ENCODE results near the gene ARIH2. TPM values are rescaled to one million over a fixed set of nuclear protein-coding genes. Genes with fewer than 3 reads are reported as not detected.

The ARIH2 gene
- total RNA-seq, 1 donor from 2014 or later, result 112 TPM

DNA sequence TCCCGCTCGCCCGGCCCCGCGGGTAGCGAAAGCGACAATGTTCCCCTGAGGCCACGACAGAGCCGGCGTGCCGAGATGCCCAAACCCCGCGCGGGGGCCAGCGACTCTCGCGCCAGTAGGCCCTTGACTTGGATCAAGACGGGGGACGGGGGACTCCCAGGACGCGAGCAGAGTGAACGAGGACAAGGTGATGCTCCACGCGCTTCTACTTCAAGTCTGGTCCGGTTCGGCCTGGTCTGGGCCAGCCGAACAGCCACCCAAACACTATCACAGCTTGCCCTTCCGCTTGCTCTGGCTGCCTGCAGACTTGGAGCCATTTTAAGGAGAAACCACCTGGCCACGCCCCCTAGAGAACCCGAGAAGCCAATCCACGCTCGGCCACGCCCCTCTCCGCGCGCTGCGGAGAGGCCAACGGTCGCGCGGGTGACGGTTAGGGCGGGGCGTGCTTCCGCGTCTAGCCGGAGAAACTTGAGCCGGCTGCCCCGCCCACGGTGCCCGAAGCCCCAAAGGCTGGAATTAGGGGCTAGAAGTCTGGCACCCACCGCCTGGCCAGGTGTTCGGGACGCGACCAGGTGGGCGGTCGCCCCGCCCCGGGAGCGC lies 102.7 kb downstream of the ARIH2 start:
- H3K9me3 Mint-ChIP-seq, result no peaks in the 10 kb centered on the region
- CTCF ChIA-PET, result interaction anchor here (1.2 to 3.6 kb wide), 8 partner anchors 8 to 73 kb away, joined by 3 to 30 read pairs (median 6); partner anchors contain the start of genes IMPDH2, P4HTM, QRICH1 and WDR6
- POLR2A ChIA-PET, result interaction anchor here (0.6 to 14.9 kb wide), 30 partner anchors 8 to 919 kb away, joined by 3 to 372 read pairs (median 4); partner anchors contain the start of genes ARIH2, DAG1, IMPDH2 and IP6K2
- ATAC-seq (ENCODE audit: low read depth), result peak; percentile 69
- TF ChIP-seq, protein P1, sequence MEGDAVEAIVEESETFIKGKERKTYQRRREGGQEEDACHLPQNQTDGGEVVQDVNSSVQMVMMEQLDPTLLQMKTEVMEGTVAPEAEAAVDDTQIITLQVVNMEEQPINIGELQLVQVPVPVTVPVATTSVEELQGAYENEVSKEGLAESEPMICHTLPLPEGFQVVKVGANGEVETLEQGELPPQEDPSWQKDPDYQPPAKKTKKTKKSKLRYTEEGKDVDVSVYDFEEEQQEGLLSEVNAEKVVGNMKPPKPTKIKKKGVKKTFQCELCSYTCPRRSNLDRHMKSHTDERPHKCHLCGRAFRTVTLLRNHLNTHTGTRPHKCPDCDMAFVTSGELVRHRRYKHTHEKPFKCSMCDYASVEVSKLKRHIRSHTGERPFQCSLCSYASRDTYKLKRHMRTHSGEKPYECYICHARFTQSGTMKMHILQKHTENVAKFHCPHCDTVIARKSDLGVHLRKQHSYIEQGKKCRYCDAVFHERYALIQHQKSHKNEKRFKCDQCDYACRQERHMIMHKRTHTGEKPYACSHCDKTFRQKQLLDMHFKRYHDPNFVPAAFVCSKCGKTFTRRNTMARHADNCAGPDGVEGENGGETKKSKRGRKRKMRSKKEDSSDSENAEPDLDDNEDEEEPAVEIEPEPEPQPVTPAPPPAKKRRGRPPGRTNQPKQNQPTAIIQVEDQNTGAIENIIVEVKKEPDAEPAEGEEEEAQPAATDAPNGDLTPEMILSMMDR (IDR thresholded peaks at IDR 0.05), result no peak
- H3K4me1 Mint-ChIP-seq, result peaks cover 59% of the 10 kb centered on the region
- intact Hi-C loops (cut with micrococcal nuclease), result loop anchor here (1.0 to 10.0 kb wide), 10 partner anchors 8 to 1273 kb away; partner anchors contain the start of genes ARIH2, DAG1, HYAL3 and IFRD2
- H3K27ac Mint-ChIP-seq, result peak overlapping the region; percentile 97
- H3K4me3 Mint-ChIP-seq, result peak overlapping the region; percentile 94
- no peaks in the 10 kb centered on the region for H3K27me3 Mint-ChIP-seq
- DNase-seq, result peak; percentile 98
- H3K36me3 Mint-ChIP-seq (ENCODE audit: low read depth), result peaks cover 44% of the 10 kb centered on the region

DNA sequence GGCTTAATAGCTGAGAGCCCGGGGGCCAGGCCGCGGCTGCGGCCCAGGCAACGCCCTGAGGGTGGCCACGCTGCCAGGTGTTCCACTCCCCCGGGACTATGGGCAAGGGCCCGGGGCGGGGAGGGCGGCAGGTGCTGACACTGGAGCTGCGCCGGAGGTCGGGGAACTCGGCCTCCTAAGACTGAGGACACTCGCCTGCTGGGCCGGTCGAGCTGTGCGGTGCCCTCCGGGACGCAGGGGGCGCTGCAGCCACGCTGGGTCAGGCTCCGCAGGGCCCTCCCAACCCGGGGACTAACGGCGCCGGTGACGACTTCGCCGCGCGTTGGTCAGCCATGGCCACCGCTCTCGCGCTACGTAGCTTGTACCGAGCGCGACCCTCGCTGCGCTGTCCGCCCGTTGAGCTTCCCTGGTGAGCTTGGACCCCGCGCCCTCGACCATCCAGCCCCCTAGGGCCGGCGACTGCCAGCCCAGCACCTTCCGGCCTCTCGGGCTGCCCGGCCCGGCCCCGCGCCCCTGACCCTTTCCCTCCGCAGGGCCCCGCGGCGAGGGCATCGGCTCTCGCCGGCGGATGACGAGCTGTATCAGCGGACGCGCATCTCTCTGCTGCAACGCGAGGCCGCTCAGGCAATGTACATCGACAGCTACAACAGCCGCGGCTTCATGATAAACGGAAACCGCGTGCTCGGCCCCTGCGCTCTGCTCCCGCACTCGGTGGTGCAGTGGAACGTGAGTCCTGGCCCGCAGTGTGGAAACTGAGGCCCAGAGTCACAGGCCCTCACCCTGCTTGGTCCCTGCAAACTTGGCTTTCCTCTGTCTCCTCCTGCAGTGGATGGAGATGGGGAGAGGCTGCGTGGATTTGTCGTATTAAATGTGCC lies 103.4 kb downstream of the ARIH2 start, which contains the start of gene NDUFAF3:
NDUFAF3 (plus strand) TSS at position 309 of the 875 bp plus-strand sequence; CDS start at position 333, 24 bp downstream.
- no peaks in the 10 kb centered on the region for H3K27me3 Mint-ChIP-seq
- intact Hi-C loops (cut with micrococcal nuclease), result loop anchor here (1.0 to 10.0 kb wide), 11 partner anchors 7 to 1273 kb away; partner anchors contain the start of genes ARIH2, DAG1, HYAL3 and IFRD2
- ChIA-PET POLR2A (interaction anchor here (0.5 to 14.9 kb wide), 33 partner anchors 7 to 1207 kb away, joined by 3 to 372 read pairs (median 5); partner anchors contain the start of genes ARIH2, DAG1, IMPDH2 and IP6K2), CTCF (interaction anchor here (1.0 to 3.6 kb wide), 9 partner anchors 7 to 72 kb away, joined by 3 to 30 read pairs (median 6); partner anchors contain the start of genes IMPDH2, P4HTM, QRICH1 and WDR6)
- peak within 1 kb of the TSS; percentile 94 for H3K4me3 Mint-ChIP-seq
- DNase-seq (peak; percentile 94), ATAC-seq (ENCODE audit: low read depth) (peak; percentile 67)
- TF ChIP-seq, protein P1 (IDR thresholded peaks at IDR 0.05), result peak; percentile 39
- H3K4me1 Mint-ChIP-seq, result peaks cover 66% of the 10 kb centered on the region
- H3K9me3 Mint-ChIP-seq, result no peaks in the 10 kb centered on the region
- peaks cover 49% of the 10 kb centered on the region for H3K36me3 Mint-ChIP-seq (ENCODE audit: low read depth)
- H3K27ac Mint-ChIP-seq, result peak within 1 kb of the TSS; percentile 97

DNA sequence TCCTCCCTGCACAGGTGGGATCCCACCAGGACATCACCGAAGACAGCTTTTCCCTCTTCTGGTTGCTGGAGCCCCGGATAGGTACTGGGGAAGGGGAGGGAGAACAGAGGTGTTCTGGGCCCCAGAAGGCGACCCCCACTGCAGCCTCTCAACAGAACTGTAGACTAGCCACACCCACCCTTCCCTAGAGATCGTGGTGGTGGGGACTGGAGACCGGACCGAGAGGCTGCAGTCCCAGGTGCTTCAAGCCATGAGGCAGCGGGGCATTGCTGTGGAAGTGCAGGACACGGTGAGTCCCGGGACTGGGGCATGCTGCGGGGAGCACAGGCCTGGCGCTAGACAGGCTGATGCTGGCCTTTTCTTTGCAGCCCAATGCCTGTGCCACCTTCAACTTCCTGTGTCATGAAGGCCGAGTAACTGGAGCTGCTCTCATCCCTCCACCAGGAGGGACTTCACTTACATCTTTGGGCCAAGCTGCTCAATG lies 104.1 kb downstream of the ARIH2 start:
- CTCF ChIA-PET, result interaction anchor here (1.0 to 3.6 kb wide), 7 partner anchors 10 to 71 kb away, joined by 3 to 30 read pairs (median 6); partner anchors contain the start of genes P4HTM, QRICH1 and WDR6
- no peaks in the 10 kb centered on the region for H3K27me3 Mint-ChIP-seq
- POLR2A ChIA-PET, result interaction anchor here (0.5 to 14.9 kb wide), 13 partner anchors 9 to 1206 kb away, joined by 3 to 372 read pairs (median 10); partner anchors contain the start of genes P4HTM, QRICH1, USP19 and WDR6
- peaks cover 64% of the 10 kb centered on the region for H3K4me1 Mint-ChIP-seq
- TF ChIP-seq, protein P1 (IDR thresholded peaks at IDR 0.05), result no peak
- peak overlapping the region; percentile 94 for H3K4me3 Mint-ChIP-seq
- intact Hi-C loops (cut with micrococcal nuclease), result loop anchor here (1.0 to 10.0 kb wide), 3 partner anchors 98 to 1272 kb away; partner anchors contain the start of genes HYAL3, IFRD2, NAA80 and PRKAR2A
- DNase-seq, result no peak
- H3K9me3 Mint-ChIP-seq, result no peaks in the 10 kb centered on the region
- H3K36me3 Mint-ChIP-seq (ENCODE audit: low read depth), result peaks cover 54% of the 10 kb centered on the region
- ATAC-seq (ENCODE audit: low read depth), result no peak
- peak overlapping the region; percentile 95 for H3K27ac Mint-ChIP-seq

DNA sequence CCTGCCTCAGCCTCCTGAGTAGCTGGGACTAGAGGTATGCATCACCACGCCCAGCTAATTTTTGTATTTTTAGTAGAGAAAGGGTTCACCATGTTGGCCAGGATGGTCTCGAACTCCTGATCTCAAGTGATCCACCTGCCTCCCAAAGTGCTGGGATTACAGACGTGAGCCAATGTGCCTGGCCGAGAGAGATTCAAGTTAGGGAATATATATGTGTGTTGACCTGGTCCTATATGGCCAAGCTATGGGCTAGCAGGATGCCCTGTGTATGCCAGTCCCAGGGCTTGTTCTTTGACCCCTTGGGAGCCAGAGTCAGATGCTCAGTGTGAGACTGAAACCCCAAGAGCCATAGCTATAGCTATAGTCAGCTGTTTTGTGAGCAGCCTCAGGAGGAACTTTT lies 105.1 kb downstream of the ARIH2 start:
- Mint-ChIP-seq H3K9me3 (no peaks in the 10 kb centered on the region), H3K36me3 (ENCODE audit: low read depth) (peaks cover 58% of the 10 kb centered on the region), H3K4me1 (peaks cover 71% of the 10 kb centered on the region), H3K4me3 (peak overlapping the region; percentile 35), H3K27me3 (no peaks in the 10 kb centered on the region), H3K27ac (peak overlapping the region; percentile 50)
- ChIA-PET POLR2A (interaction anchor here (0.6 to 14.9 kb wide), 4 partner anchors 16 to 70 kb away, joined by 3 to 372 read pairs (median 11); partner anchors contain the start of genes QRICH1 and WDR6), CTCF (interaction anchor here (0.8 to 1.1 kb wide), 2 partner anchors 17 to 36 kb away, joined by 3 to 5 read pairs; partner anchors contain the start of gene WDR6)
- TF ChIP-seq, protein P1 (IDR thresholded peaks at IDR 0.05), result no peak
- no peak for ATAC-seq (ENCODE audit: low read depth)
- DNase-seq, result no peak
- intact Hi-C loops (cut with micrococcal nuclease), result loop anchor here (5.0 to 10.0 kb wide), 2 partner anchors 176 to 1271 kb away; partner anchors contain the start of genes HYAL3, IFRD2, NAA80 and PRKAR2A

Measured in activated B cell treated with CpG ODN at 0.5 μM for 24 hours (primary cell).